KMS-11 (cell line): ENCODE data around the gene NTSR2.

ENCODE experiments used
- H2AFZ ChIP-seq: fragments of 200-600 bp; sonication (generic); 2 replicates; pipeline ENCODE4 v1.6.1; 2016; ENCODE audit warnings: antibody characterized with exemption, mixed run types, low read depth
- H3K27ac ChIP-seq: fragments of 200-600 bp; sonication (generic); 2 replicates; pipeline ENCODE4 v1.6.1; 2016; ENCODE audit warnings: mild to moderate bottlenecking, mixed run types
- H3K27me3 ChIP-seq: fragments of 200-600 bp; sonication (generic); 2 replicates; pipeline ENCODE4 v1.6.1; 2017; ENCODE audit warnings: mild to moderate bottlenecking, low read depth, mixed run types, moderate library complexity; ENCODE audit not compliant: insufficient read depth
- H3K36me3 ChIP-seq: fragments of 200-600 bp; sonication (generic); 2 replicates; pipeline ENCODE4 v1.6.1; 2017; ENCODE audit warnings: mild to moderate bottlenecking, mixed run types; ENCODE audit not compliant: insufficient read depth
- H3K4me1 ChIP-seq: fragments of 200-600 bp; sonication (generic); 2 replicates; pipeline ENCODE4 v1.6.1; 2016; ENCODE audit warnings: mild to moderate bottlenecking, low read depth, mixed run types; ENCODE audit not compliant: poor library complexity, severe bottlenecking
- H3K4me2 ChIP-seq: fragments of 200-600 bp; sonication (generic); 2 replicates; pipeline ENCODE4 v1.7.0; 2016; ENCODE audit warnings: mild to moderate bottlenecking, mixed run types
- H3K4me3 ChIP-seq: fragments of 200-600 bp; sonication (generic); IDR thresholded peaks from 2 replicates; pipeline ENCODE4 v1.6.1; 2017; ENCODE audit warnings: low read depth, low read length, mixed read lengths; ENCODE audit not compliant: insufficient read depth
- H3K79me2 ChIP-seq: fragments of 200-600 bp; sonication (generic); 2 replicates; pipeline ENCODE4 v1.6.1; 2016; ENCODE audit warnings: low read depth, mixed run types; ENCODE audit not compliant: insufficient read depth
- H3K9ac ChIP-seq: fragments of 200-600 bp; sonication (generic); 2 replicates; pipeline ENCODE4 v1.6.1; 2016; ENCODE audit warnings: mild to moderate bottlenecking, mixed run types
- H4K20me1 ChIP-seq: fragments of 200-600 bp; sonication (generic); 2 replicates; pipeline ENCODE4 v1.6.1; 2016; ENCODE audit warnings: mild to moderate bottlenecking, mixed run types; ENCODE audit not compliant: insufficient read depth
- CTCF ChIP-seq: fragments of 200-600 bp; sonication (generic); conservative IDR thresholded peaks from 2 replicates; pipeline ENCODE4 v1.6.1; 2017; ENCODE audit warnings: low read depth, mild to moderate bottlenecking, antibody characterized with exemption, low read length, moderate library complexity, mixed read lengths

The NTSR2 gene

GRCh38 chr2:11656671-11657101 is 13.3 kb downstream of the NTSR2 start:
- H4K20me1 ChIP-seq = no peaks in the 10 kb centered on the region
- TF ChIP-seq CTCF = no peak
- H3K27me3 ChIP-seq = no peaks in the 10 kb centered on the region
- H3K27ac ChIP-seq = no peak overlapping the region
- no peaks in the 10 kb centered on the region for H3K36me3 ChIP-seq
- H3K4me1 ChIP-seq = no peaks in the 10 kb centered on the region
- no peak overlapping the region for H2AFZ ChIP-seq
- no peak overlapping the region for H3K4me3 ChIP-seq
- no peak overlapping the region for H3K9ac ChIP-seq
- H3K4me2 ChIP-seq = no peak overlapping the region
- no peaks in the 10 kb centered on the region for H3K79me2 ChIP-seq

- no peak for TF ChIP-seq CTCF
- Histone ChIP-seq H3K4me1 (no peaks in the 10 kb centered on the region), H3K9ac (no peak overlapping the region), H4K20me1 (no peaks in the 10 kb centered on the region), H3K27me3 (no peaks in the 10 kb centered on the region), H2AFZ (no peak overlapping the region), H3K27ac (no peak overlapping the region), H3K4me3 (no peak overlapping the region), H3K36me3 (no peaks in the 10 kb centered on the region), H3K4me2 (no peak overlapping the region), H3K79me2 (no peaks in the 10 kb centered on the region)
Observed at GRCh38 chr2:11656252-11656651, 13.7 kb downstream of the NTSR2 start.

- Histone ChIP-seq H3K4me3 (no peak overlapping the region), H3K36me3 (no peaks in the 10 kb centered on the region), H3K27ac (no peak overlapping the region), H2AFZ (no peak overlapping the region), H3K4me1 (no peaks in the 10 kb centered on the region), H3K79me2 (no peaks in the 10 kb centered on the region), H3K27me3 (no peaks in the 10 kb centered on the region), H3K9ac (no peak overlapping the region), H3K4me2 (no peak overlapping the region), H4K20me1 (no peaks in the 10 kb centered on the region)
- TF ChIP-seq CTCF = no peak
Observed at GRCh38 chr2:11655495-11655894, 14.5 kb downstream of the NTSR2 start.

GRCh38 chr2:11652553-11652952 is 17.4 kb downstream of the NTSR2 start:
- Histone ChIP-seq H3K9ac (no peak overlapping the region), H3K4me2 (no peak overlapping the region), H3K27ac (no peak overlapping the region), H3K27me3 (no peaks in the 10 kb centered on the region), H4K20me1 (no peaks in the 10 kb centered on the region), H3K4me1 (no peaks in the 10 kb centered on the region), H2AFZ (no peak overlapping the region), H3K4me3 (no peak overlapping the region), H3K36me3 (no peaks in the 10 kb centered on the region), H3K79me2 (no peaks in the 10 kb centered on the region)
- no peak for TF ChIP-seq CTCF
